Smooth muscle cell (in vitro differentiated cells): Measurements from ENCODE around the gene ODAD2. TPM values are rescaled to one million over a fixed set of nuclear protein-coding genes. Genes with fewer than 3 reads are reported as not detected.

Experiments used
- DNase-seq: peaks from one replicate; lab custom pipeline; 2025; ENCODE audit not compliant: unreplicated experiment; lab: John Stamatoyannopoulos, UW
- H2AFZ ChIP-seq: fragments of 200-600 bp; sonication (generic); 2 replicates; pipeline ENCODE4 v1.6.0; 2016; ENCODE audit warnings: antibody characterized with exemption, low read depth, mild to moderate bottlenecking
- H3F3A ChIP-seq: fragments of 200-600 bp; sonication (generic); 2 replicates; pipeline ENCODE4 v1.6.0; 2017; ENCODE audit warnings: antibody characterized with exemption, low read depth
- H3K27ac ChIP-seq: fragments of 200-600 bp; sonication (generic); 2 replicates; pipeline ENCODE4 v1.5.1; 2016; ENCODE audit warnings: low read depth, mild to moderate bottlenecking
- H3K27me3 ChIP-seq: fragments of 200-600 bp; sonication (generic); 2 replicates; pipeline ENCODE4 v1.6.1; 2016; ENCODE audit warnings: low read depth, mild to moderate bottlenecking
- H3K36me3 ChIP-seq: fragments of 200-600 bp; sonication (generic); 2 replicates; pipeline ENCODE4 v1.5.1; 2016; ENCODE audit warnings: low read depth
- H3K4me1 ChIP-seq: fragments of 200-600 bp; sonication (generic); 2 replicates; pipeline ENCODE4 v1.5.1; 2016; ENCODE audit warnings: low read depth
- H3K4me2 ChIP-seq: fragments of 200-600 bp; sonication (generic); 2 replicates; pipeline ENCODE4 v1.6.0; 2016; ENCODE audit warnings: mild to moderate bottlenecking
- H3K4me3 ChIP-seq: fragments of 200-600 bp; sonication (generic); 2 replicates; pipeline ENCODE4 v1.5.1; 2016; ENCODE audit warnings: mild to moderate bottlenecking
- H3K79me2 ChIP-seq: fragments of 200-600 bp; sonication (generic); 2 replicates; pipeline ENCODE4 v1.6.0; 2016; ENCODE audit warnings: low read depth, mild to moderate bottlenecking
- H3K9ac ChIP-seq: fragments of 200-600 bp; sonication (generic); 2 replicates; pipeline ENCODE4 v1.6.0; 2016; ENCODE audit warnings: low read depth
- H3K9me3 ChIP-seq: fragments of 200-600 bp; sonication (generic); replicated peaks from 2 replicates; pipeline ENCODE4 v1.5.1; 2016; ENCODE audit warnings: low read depth
- H4K20me1 ChIP-seq: fragments of 200-600 bp; sonication (generic); 2 replicates; pipeline ENCODE4 v1.6.0; 2016; ENCODE audit warnings: low read depth
- CTCF ChIP-seq: fragments of 200-600 bp; sonication (generic); IDR thresholded peaks from 2 replicates; pipeline ENCODE4 v1.5.1; 2017; ENCODE audit warnings: borderline replicate concordance, mild to moderate bottlenecking, antibody characterized with exemption; ENCODE audit not compliant: insufficient read depth, poor library complexity, severe bottlenecking
- WGBS: methylation state at CpG from one replicate; pipeline ENCODE4 v1.1.7; 2016; ENCODE audit warnings: low lambda C conversion rate; 5-methylcytosine and 5-hydroxymethylcytosine counted together
- polyA plus RNA-seq: library from polyadenylated mRNA; unstranded; fragments of >200 nt; fragmentation: Nextera tagmentation; extraction: Ambion mirVana; gene quantifications from 2 replicates; pipeline ENCODE4 v1.2.1, GENCODE V29; 2016
- total RNA-seq: library from RNA; depleted of rRNA; stranded (reverse); fragments of >200 nt; gene quantifications from 2 replicates; pipeline ENCODE4 v1.2.3, GENCODE V29; 2014

ODAD2 gene
- total and polyA plus RNA-seq, 2 experiments from 2014 or later, result 0.45 TPM; not detected in 1

GRCh38 chr10:27884185-27884641 lies 114.7 kb downstream of the ODAD2 start:
- H4K20me1 ChIP-seq, result no peaks in the 10 kb centered on the region
- no peak overlapping the region for H3K9ac ChIP-seq
- no peak for DNase-seq
- H3K27ac ChIP-seq, result no peak overlapping the region
- no peak overlapping the region for H2AFZ ChIP-seq
- TF ChIP-seq CTCF, result no peak
- no peak overlapping the region for H3K4me3 ChIP-seq
- H3K27me3 ChIP-seq, result no peaks in the 10 kb centered on the region
- no peaks in the 10 kb centered on the region for H3F3A ChIP-seq
- H3K9me3 ChIP-seq, result no peaks in the 10 kb centered on the region
- H3K4me1 ChIP-seq, result no peaks in the 10 kb centered on the region
- WGBS, result 72% methylated on average over 1 of the region's 1 CpG
- H3K36me3 ChIP-seq, result no peaks in the 10 kb centered on the region
- H3K79me2 ChIP-seq, result no peaks in the 10 kb centered on the region
- no peak overlapping the region for H3K4me2 ChIP-seq

GRCh38 chr10:27878281-27878680 lies 120.6 kb downstream of the ODAD2 start:
- Histone ChIP-seq H3K9ac (no peak overlapping the region), H3K4me3 (no peak overlapping the region), H4K20me1 (no peaks in the 10 kb centered on the region), H3F3A (no peaks in the 10 kb centered on the region), H3K4me2 (no peak overlapping the region), H3K4me1 (no peaks in the 10 kb centered on the region), H3K36me3 (no peaks in the 10 kb centered on the region), H3K27me3 (no peaks in the 10 kb centered on the region), H3K79me2 (no peaks in the 10 kb centered on the region), H3K27ac (no peak overlapping the region), H3K9me3 (no peaks in the 10 kb centered on the region), H2AFZ (no peak overlapping the region)
- no peak for DNase-seq
- 83% methylated on average over 4 of the region's 4 CpGs for WGBS
- no peak for TF ChIP-seq CTCF

GRCh38 chr10:27865221-27865635 lies 133.7 kb downstream of the ODAD2 start:
- Histone ChIP-seq H4K20me1 (no peaks in the 10 kb centered on the region), H3K27me3 (no peaks in the 10 kb centered on the region), H3F3A (no peaks in the 10 kb centered on the region), H3K4me1 (no peaks in the 10 kb centered on the region), H3K9ac (no peak overlapping the region), H3K36me3 (no peaks in the 10 kb centered on the region), H3K4me3 (no peak overlapping the region), H2AFZ (no peak overlapping the region), H3K27ac (no peak overlapping the region), H3K79me2 (no peaks in the 10 kb centered on the region), H3K9me3 (no peaks in the 10 kb centered on the region), H3K4me2 (no peak overlapping the region)
- no peak for DNase-seq
- TF ChIP-seq CTCF, result no peak

GRCh38 chr10:27861781-27862180 lies 137.1 kb downstream of the ODAD2 start:
- WGBS, result 97% methylated on average over 4 of the region's 4 CpGs
- Histone ChIP-seq H3F3A (no peaks in the 10 kb centered on the region), H2AFZ (no peak overlapping the region), H3K4me3 (no peak overlapping the region), H3K4me2 (no peak overlapping the region), H3K9ac (no peak overlapping the region), H3K27ac (no peak overlapping the region), H3K4me1 (peaks cover 5% of the 10 kb centered on the region), H3K27me3 (no peaks in the 10 kb centered on the region), H3K79me2 (no peaks in the 10 kb centered on the region), H4K20me1 (no peaks in the 10 kb centered on the region), H3K36me3 (no peaks in the 10 kb centered on the region), H3K9me3 (no peaks in the 10 kb centered on the region)
- DNase-seq, result no peak
- TF ChIP-seq CTCF, result no peak
